K562 (cell line): ENCODE data around the gene ATP6V1G2. TPM values are rescaled to one million over a fixed set of nuclear protein-coding genes. Genes with fewer than 3 reads are reported as not detected.

Experiments used
- ATAC-seq: fragments of 200-7000 bp; cut with Tn5 transposase; 3 replicates; pipeline ENCODE4 v1.9.1; 2020; ENCODE audit warnings: moderate library complexity
- BruUV-seq: library from RNA; stranded (reverse); fragments of 400-500 nt; replicated peaks from 2 replicates; lab custom pipeline; 2021; lab: Mats Ljungman, UMichigan
- CTCF ChIA-PET: fragments of 300-600 bp; formaldehyde crosslinking; extraction: SDS; loops from one replicate; lab custom pipeline; 2021; ENCODE audit warnings: low intra/inter-chr PET ratio; lab: Yijun Ruan, JAX
- POLR2A ChIA-PET: fragments of 300-600, 350-650 bp; sonication (Branson Sonifier 250); formaldehyde crosslinking; extraction: SDS; loops from one replicate; lab custom pipeline; 2021; ENCODE audit warnings: antibody characterized with exemption, inconsistent platforms; lab: Yijun Ruan, JAX
- DNase-seq, 4 experiments: peaks; one replicate each; pipeline versions ENCODE4 v3.0.0 to v3.0.0-alpha.2; 2011 to 2018; ENCODE audit warnings: low spot score in 3 of 4, mixed read lengths in 3 of 4; ENCODE audit errors: extremely low read depth in 1 of 4
- FAIRE-seq: peaks from 2 replicates; lab custom pipeline; 2011; peaks lifted over from hg19 to GRCh38; lab: Jason Lieb, UNC
- H2AFZ ChIP-seq: 2 replicates; pipeline ENCODE4 v1.6.0; 2011; ENCODE audit warnings: low read depth, low read length, control low read depth, inconsistent platforms
- H3K27ac ChIP-seq: fragments of 200-600 bp; 3 replicates; pipeline ENCODE4 v1.8.0; 2011; ENCODE audit warnings: low read depth, mild to moderate bottlenecking, control low read depth, inconsistent platforms, low read length, moderate library complexity, mixed read lengths; ENCODE audit errors: extremely low read depth
- H3K27me3 ChIP-seq, 2 experiments: fragments of 300-600 bp in 1 of 2; 2 replicates in 1 of 2; 3 replicates in 1 of 2; pipeline versions ENCODE4 v1.6.0 to v1.8.0; 2011; ENCODE audit warnings: inconsistent platforms in 2 of 2, low read length in 2 of 2, mild to moderate bottlenecking in 1 of 2, mixed read lengths in 1 of 2, moderate library complexity in 1 of 2; ENCODE audit not compliant: control insufficient read depth in 2 of 2, insufficient read depth in 2 of 2
- H3K36me3 ChIP-seq: fragments of 300-600 bp; 3 replicates; pipeline ENCODE4 v1.8.0; 2011; ENCODE audit warnings: mild to moderate bottlenecking, low read length, inconsistent platforms; ENCODE audit not compliant: control insufficient read depth, insufficient read depth
- H3K4me1 ChIP-seq, 2 experiments: fragments of 200-600 bp in 1 of 2; replicated peaks in 1 of 2; 2 replicates in 1 of 2; 3 replicates in 1 of 2; pipeline versions ENCODE4 v1.5.1 to v1.8.0; 2011; ENCODE audit warnings: inconsistent platforms in 2 of 2, low read length in 2 of 2, mild to moderate bottlenecking in 1 of 2, mixed read lengths in 1 of 2, moderate library complexity in 1 of 2; ENCODE audit not compliant: control insufficient read depth in 2 of 2, insufficient read depth in 2 of 2
- H3K4me2 ChIP-seq: 2 replicates; pipeline ENCODE4 v1.6.1; 2011; ENCODE audit warnings: low read length, control low read depth, inconsistent platforms, mixed read lengths; ENCODE audit not compliant: insufficient read depth
- H3K4me3 ChIP-seq: fragments of 200-600 bp; sonication (generic), shearing (Covaris generic); 2 replicates; pipeline ENCODE4 v1.5.1; 2016; ENCODE audit warnings: control low read depth, inconsistent platforms
- H3K79me2 ChIP-seq: fragments of 200-600 bp; 3 replicates; pipeline ENCODE4 v1.8.0; 2011; ENCODE audit warnings: low read length, inconsistent platforms; ENCODE audit not compliant: control insufficient read depth, insufficient read depth
- H3K9ac ChIP-seq, 2 experiments: 2 replicates each; pipeline versions ENCODE4 v1.6.0 to v1.6.1; 2011; ENCODE audit warnings: low read depth in 2 of 2, low read length in 2 of 2, control low read depth in 1 of 2, inconsistent platforms in 1 of 2, mild to moderate bottlenecking in 1 of 2, mixed read lengths in 1 of 2; ENCODE audit not compliant: insufficient read depth in 1 of 2
- H3K9me1 ChIP-seq: one replicate; pipeline ENCODE4 v1.6.0; 2011; ENCODE audit warnings: inconsistent platforms, mild to moderate bottlenecking, low read length, moderate library complexity; ENCODE audit not compliant: control insufficient read depth, insufficient read depth
- H3K9me3 ChIP-seq: replicated peaks from 2 replicates; pipeline ENCODE4 v1.5.1; 2011; ENCODE audit warnings: low read depth, low read length, inconsistent platforms; ENCODE audit not compliant: control insufficient read depth, insufficient read depth
- H4K20me1 ChIP-seq: replicated peaks from 2 replicates; pipeline ENCODE4 v1.6.1; 2011; ENCODE audit warnings: low read length, inconsistent platforms, mixed read lengths; ENCODE audit not compliant: control insufficient read depth, insufficient read depth
- CTBP1 ChIP-seq: fragments of 450-650 bp; IDR thresholded peaks from 2 replicates; pipeline ENCODE4 v1.6.1; 2016; ENCODE audit warnings: borderline replicate concordance
- CTCF ChIP-seq, 3 experiments: IDR thresholded peaks in 2 of 3; conservative IDR thresholded peaks in 1 of 3; 2 replicates each; pipeline ENCODE4 v1.5.1; 2011 to 2012; ENCODE audit warnings: low read length in 3 of 3, mild to moderate bottlenecking in 3 of 3, control low read depth in 2 of 3, improper control_type of control experiment in 1 of 3, inconsistent platforms in 1 of 3, low read depth in 1 of 3, mixed read lengths in 1 of 3, moderate library complexity in 1 of 3; ENCODE audit not compliant: insufficient read depth in 2 of 3
- HMBOX1 ChIP-seq: sonication (generic); IDR thresholded peaks from 2 replicates; pipeline ENCODE4 v1.6.1; 2016
- NRF1 ChIP-seq, 2 experiments: fragments of 450-650 bp; IDR thresholded peaks in 1 of 2; conservative IDR thresholded peaks in 1 of 2; 2 replicates each; pipeline ENCODE4 v1.6.1; 2014; ENCODE audit warnings: mild to moderate bottlenecking in 2 of 2
- RAD21 ChIP-seq, 2 experiments: fragments of 250-450 bp in 1 of 2; fragments of 450-650 bp in 1 of 2; sonication (Bioruptor Pico) in 1 of 2; formaldehyde crosslinking in 1 of 2; IDR thresholded peaks in 1 of 2; conservative IDR thresholded peaks in 1 of 2; 2 replicates each; pipeline versions ENCODE4 v1.4.0 to v1.8.0; 2020 to 2022; ENCODE audit warnings: mild to moderate bottlenecking in 2 of 2, moderate library complexity in 1 of 2
- STAG1 ChIP-seq: sonication (generic); formaldehyde crosslinking; IDR thresholded peaks from 2 replicates; pipeline ENCODE4 v1.5.0; 2020; ENCODE audit warnings: missing genetic modification reagents, borderline replicate concordance
- XRCC5 ChIP-seq: fragments of 200-400 bp; formaldehyde crosslinking; IDR thresholded peaks from 2 replicates; pipeline ENCODE4 v1.6.1; 2017; ENCODE audit warnings: low read depth, mild to moderate bottlenecking, low read length
- WGBS: fragments of 100-300 bp; shearing (Covaris generic); methylation state at CpG from one replicate; pipeline ENCODE4 v1.1.6; 2016; ENCODE audit warnings: low coverage, mixed read lengths; ENCODE audit not compliant: insufficient coverage; ENCODE audit errors: missing lambda C conversion rate; 5-methylcytosine and 5-hydroxymethylcytosine counted together
- in situ Hi-C: fragments of 300-500 bp; cut with MboI; formaldehyde crosslinking; loops from 4 replicates; pipeline ENCODE4 v1.15.0; 2018; ENCODE audit warnings: inconsistent platforms, mixed read lengths
- intact Hi-C: fragments of 100-400 bp; cut with micrococcal nuclease; formaldehyde crosslinking; loops from 2 replicates; pipeline ENCODE4 v1.14.2; 2022
- polyA plus RNA-seq, 8 experiments: library from polyadenylated mRNA; depleted of rRNA in 4 of 8; stranded (reverse) in 5 of 8; unstranded in 3 of 8; fragments of >200 nt; fragmentation: Nextera tagmentation in 2 of 8; fragmentation: Illumina TruSeq in 1 of 8; extraction: Ambion mirVana in 2 of 8; extraction: Trizol in 1 of 8; gene quantifications; 2 replicates each; pipeline versions ENCODE4 v1.2.1 to v1.2.3, GENCODE V29; 2011 to 2014; ENCODE audit warnings: inconsistent platforms in 1 of 8, missing spikeins in 1 of 8
- total RNA-seq, 7 experiments: library from RNA; depleted of rRNA in 6 of 7; stranded (reverse); fragments of >200 nt in 6 of 7; fragmentation: Illumina TruSeq in 2 of 7; extraction: Trizol in 2 of 7; gene quantifications; 2 replicates each; pipeline versions ENCODE4 v1.2.1 to v1.2.3, GENCODE V29; 2011 to 2021; ENCODE audit warnings: low replicate concordance in 1 of 7
- TF ChIP-seq, protein P1 (sequence below): fragments of 450-650 bp; formaldehyde crosslinking; IDR thresholded peaks from 2 replicates; pipeline ENCODE4 v1.4.0; 2022; ENCODE audit warnings: mild to moderate bottlenecking, moderate library complexity

The ATP6V1G2 gene
- total and polyA plus RNA-seq, 9 of the 15 experiments (the other 6 are each of a cell fraction or from before 2014, with no cell fraction given) = 0.14 to 1.5 (median 0.33) TPM

- Histone ChIP-seq H4K20me1 (0 out of 2 replicates have a peak, but pooled peaks cover 16% of the 10 kb centered on the region), H2AFZ (no peak overlapping the region), H3K9me1 (no peaks in the 10 kb centered on the region), H3K4me3 (no peak overlapping the region), H3K36me3 (peaks cover 39% of the 10 kb centered on the region), H3K27me3 (no peaks in the 10 kb centered on the region), H3K9me3 (no peaks in the 10 kb centered on the region), H3K4me1 (peaks cover 10 to 20% of the 10 kb centered on the region in 2 experiments), H3K9ac (no peak overlapping the region), H3K4me2 (no peak overlapping the region), H3K79me2 (peaks cover 4% of the 10 kb centered on the region; the same call in 2 of the 3 replicates), H3K27ac (no peak overlapping the region)
- intact Hi-C loops (loop anchor here (5.0 kb wide), 1 partner anchor 36 kb away; no protein-coding TSS in a partner anchor), in situ Hi-C loops (loop anchor here (25.0 kb wide), 1 partner anchor 1434 kb away; the partner anchor contains the start of genes BRD2 and HLA-DMA)
- FAIRE-seq (peak; percentile 71), DNase-seq (peak in 1 of 4 experiments; percentile 47), ATAC-seq (peak; percentile 53)
- BruUV-seq = no TSS peak
- ChIA-PET POLR2A (interaction anchor here (0.7 to 6.3 kb wide), 9 partner anchors 8 to 83 kb away, joined by 3 to 107 read pairs (median 3); partner anchors contain the start of gene DDX39B), CTCF (no interaction called here)
- whole genome bisulfite sequencing = 32% methylated on average over 4 of the region's 4 CpGs
- TF ChIP-seq, protein P1, sequence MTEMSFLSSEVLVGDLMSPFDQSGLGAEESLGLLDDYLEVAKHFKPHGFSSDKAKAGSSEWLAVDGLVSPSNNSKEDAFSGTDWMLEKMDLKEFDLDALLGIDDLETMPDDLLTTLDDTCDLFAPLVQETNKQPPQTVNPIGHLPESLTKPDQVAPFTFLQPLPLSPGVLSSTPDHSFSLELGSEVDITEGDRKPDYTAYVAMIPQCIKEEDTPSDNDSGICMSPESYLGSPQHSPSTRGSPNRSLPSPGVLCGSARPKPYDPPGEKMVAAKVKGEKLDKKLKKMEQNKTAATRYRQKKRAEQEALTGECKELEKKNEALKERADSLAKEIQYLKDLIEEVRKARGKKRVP (CRISPR knock-in tag) = no peak
- TF ChIP-seq CTBP1 (peak; percentile 13; the same call in 1 of the 2 replicates), STAG1 (CRISPR knock-in tag) (no peak), HMBOX1 (peak; percentile 73), CTCF (IDR thresholded peaks at IDR 0.05 in 2 of 3, conservative IDR thresholded peaks at IDR 0.05 in 1 of 3; ENCODE audit: insufficient read depth in 2 of 3, low read depth in 1 of 3, low read length in 3 of 3) (peak in 1 of 3 experiments; percentile 24; a peak in 1 of 6 replicates), XRCC5 (0 out of 2 replicates have a peak, but pooled peaks have one; percentile 57), RAD21 (CRISPR knock-in tag; conservative IDR thresholded peaks at IDR 0.05 in 1 of 2, IDR thresholded peaks at IDR 0.05 in 1 of 2) (0 out of 4 replicates have a peak, but pooled peaks of 1 of the 2 experiments have one; percentile 7), NRF1 (conservative IDR thresholded peaks at IDR 0.05 in 1 of 2, IDR thresholded peaks at IDR 0.05 in 1 of 2) (peak; percentile 46 to 65)
These were observed 18.1 kb downstream of the ATP6V1G2 start for GRCh38 chr6:31528307-31528777.
